M059J (cell line): ENCODE data around the gene CAPN15. TPM values are rescaled to one million over a fixed set of nuclear protein-coding genes. Genes with fewer than 3 reads are reported as not detected.
"Not testable (repeated sequence)": the region's sequence is repeated elsewhere in the genome, so short reads cannot be mapped to it uniquely, and the experiment has no call there.

Experiments used
- DNase-seq: peaks from one replicate; pipeline ENCODE4 v3.0.0-alpha.2; 2012; ENCODE audit warnings: low read depth
- total RNA-seq: library from RNA; depleted of rRNA; stranded (reverse); fragments of >200 nt; shearing (Covaris generic); gene quantifications from 2 replicates; pipeline ENCODE4 v1.2.3, GENCODE V29; 2014; rRNA removed

CAPN15 gene
- total RNA-seq, 1 experiment from 2014 or later: 36.7 TPM

GRCh38 chr16:591892-592517 lies 64.5 kb downstream of the CAPN15 start:
- DNase-seq: no peak

GRCh38 chr16:592518-593306 lies 65.2 kb downstream of the CAPN15 start:
- DNase-seq: no peak

GRCh38 chr16:593406-593805 lies 65.9 kb downstream of the CAPN15 start:
- no peak for DNase-seq

GRCh38 chr16:593807-594206 lies 66.3 kb downstream of the CAPN15 start:
- no peak for DNase-seq

GRCh38 chr16:595094-595528 lies 67.6 kb downstream of the CAPN15 start:
- no peak for DNase-seq

GRCh38 chr16:595942-596735 lies 68.6 kb downstream of the CAPN15 start:
- no peak for DNase-seq

GRCh38 chr16:596736-597060 lies 69.2 kb downstream of the CAPN15 start:
- DNase-seq: no peak

GRCh38 chr16:597655-598054 lies 70.1 kb downstream of the CAPN15 start:
- not testable (repeated sequence) for DNase-seq

GRCh38 chr16:598823-599739 lies 71.6 kb downstream of the CAPN15 start:
- no peak for DNase-seq

- no peak for DNase-seq
Observed at GRCh38 chr16:600781-601180, 73.3 kb downstream of the CAPN15 start.

- no peak for DNase-seq
Observed at GRCh38 chr16:603933-604332, 76.4 kb downstream of the CAPN15 start.

Other genes starting within 250 kb of the CAPN15 start
- not detected in 2 replicates for gene ARHGDIG, start 247.1 kb upstream of the CAPN15 start, total RNA-seq
- 0.25 TPM in 1 of 2 replicates, not detected in the other for gene PDIA2, start 244.5 kb upstream of the CAPN15 start, total RNA-seq
- gene AXIN1, start 175.0 kb upstream of the CAPN15 start, total RNA-seq: 6.6 and 15.5 TPM in 2 replicates
- gene MRPL28, start 157.2 kb upstream of the CAPN15 start, total RNA-seq: 162 and 177 TPM in 2 replicates
- 54.9 and 71.2 TPM in 2 replicates for gene PGAP6, start 145.7 kb upstream of the CAPN15 start, total RNA-seq
- gene NME4, start 130.5 kb upstream of the CAPN15 start, total RNA-seq: 92.0 and 101 TPM in 2 replicates
- 2.2 and 6.6 TPM in 2 replicates for gene DECR2, start 125.8 kb upstream of the CAPN15 start, total RNA-seq
- 14.0 and 21.1 TPM in 2 replicates for gene RAB11FIP3, start 102.1 kb upstream of the CAPN15 start, total RNA-seq
- not detected in 2 replicates for gene PRR35, start 32.7 kb downstream of the CAPN15 start, total RNA-seq
- 0.12 TPM in 1 of 2 replicates, not detected in the other for gene NHLRC4, start 39.3 kb downstream of the CAPN15 start, total RNA-seq
- 35.9 and 43.8 TPM in 2 replicates for gene PIGQ, start 42.3 kb downstream of the CAPN15 start, total RNA-seq
- 15.2 and 16.8 TPM in 2 replicates for gene RAB40C, start 62.4 kb downstream of the CAPN15 start, total RNA-seq
- gene WFIKKN1, start 103.3 kb downstream of the CAPN15 start, total RNA-seq: 0.62 and 2.9 TPM in 2 replicates
- gene METTL26, start 108.6 kb downstream of the CAPN15 start, total RNA-seq: 150 and 177 TPM in 2 replicates
- gene MCRIP2, start 114.1 kb downstream of the CAPN15 start, total RNA-seq: 8.5 and 20.9 TPM in 2 replicates
- gene WDR90, start 121.7 kb downstream of the CAPN15 start, total RNA-seq: 15.8 and 16.1 TPM in 2 replicates
- gene RHOT2, start 140.4 kb downstream of the CAPN15 start, total RNA-seq: 25.7 and 38.5 TPM in 2 replicates
- gene RHBDL1, start 148.0 kb downstream of the CAPN15 start, total RNA-seq: 0.15 TPM in 1 of 2 replicates, not detected in the other
- gene STUB1, start 152.7 kb downstream of the CAPN15 start, total RNA-seq: 133 and 153 TPM in 2 replicates
- gene JMJD8, start 156.6 kb downstream of the CAPN15 start, total RNA-seq: 57.8 and 68.5 TPM in 2 replicates
- 3.4 and 9.0 TPM in 2 replicates for gene WDR24, start 162.7 kb downstream of the CAPN15 start, total RNA-seq
- gene FBXL16, start 178.1 kb downstream of the CAPN15 start, total RNA-seq: 8.1 and 12.0 TPM in 2 replicates
- 96.4 and 142 TPM in 2 replicates for gene METRN, start 187.4 kb downstream of the CAPN15 start, total RNA-seq
- 11.0 and 30.4 TPM in 2 replicates for gene ANTKMT, start 193.4 kb downstream of the CAPN15 start, total RNA-seq
- 0.25 TPM in 1 of 2 replicates, not detected in the other for gene CCDC78, start 198.7 kb downstream of the CAPN15 start, total RNA-seq
- 3.6 and 4.9 TPM in 2 replicates for gene HAGHL, start 199.4 kb downstream of the CAPN15 start, total RNA-seq
- 24.0 and 27.1 TPM in 2 replicates for gene CIAO3, start 213.3 kb downstream of the CAPN15 start, total RNA-seq
- 1.7 and 2.1 TPM in 2 replicates for gene MSLN, start 233.0 kb downstream of the CAPN15 start, total RNA-seq